Measurements from ENCODE around the gene ATOSA.

ATOSA gene

GRCh38 chr15:52679232-52680040 lies at the start of gene ATOSA:
Gene ATOSA (minus strand): TSS chr15:52679388. CDS start chr15:52678021, 1,367 bp downstream.
- in situ Hi-C loops (cut with MboI; ENCODE audit: low sequenced_read_pairs) = no loop called here

- in situ Hi-C loops (cut with MboI; ENCODE audit: low sequenced_read_pairs) = loop anchor here (25.0 kb wide), 1 partner anchor 392 kb away; no protein-coding TSS in a partner anchor
Measured at GRCh38 chr15:52728899-52729298, 49.7 kb upstream of the ATOSA start.

GRCh38 chr15:52727815-52728214 lies 48.6 kb upstream of the ATOSA start:
- in situ Hi-C loops (cut with MboI; ENCODE audit: low sequenced_read_pairs) = loop anchor here (25.0 kb wide), 1 partner anchor 391 kb away; no protein-coding TSS in a partner anchor

GRCh38 chr15:52726195-52726594 lies 47.0 kb upstream of the ATOSA start:
- in situ Hi-C loops (cut with MboI; ENCODE audit: low sequenced_read_pairs) = loop anchor here (25.0 kb wide), 1 partner anchor 389 kb away; no protein-coding TSS in a partner anchor

GRCh38 chr15:52718551-52718950 lies 39.4 kb upstream of the ATOSA start:
- in situ Hi-C loops (cut with MboI; ENCODE audit: low sequenced_read_pairs) = no loop called here

GRCh38 chr15:52717924-52718323 lies 38.7 kb upstream of the ATOSA start:
- in situ Hi-C loops (cut with MboI; ENCODE audit: low sequenced_read_pairs) = no loop called here

GRCh38 chr15:52717481-52717880 lies 38.3 kb upstream of the ATOSA start:
- in situ Hi-C loops (cut with MboI; ENCODE audit: low sequenced_read_pairs) = no loop called here

- in situ Hi-C loops (cut with MboI; ENCODE audit: low sequenced_read_pairs) = no loop called here
Measured at GRCh38 chr15:52716536-52716935, 37.3 kb upstream of the ATOSA start.

- in situ Hi-C loops (cut with MboI; ENCODE audit: low sequenced_read_pairs) = no loop called here
Measured at GRCh38 chr15:52715411-52715810, 36.2 kb upstream of the ATOSA start.

GRCh38 chr15:52714968-52715367 lies 35.8 kb upstream of the ATOSA start:
- in situ Hi-C loops (cut with MboI; ENCODE audit: low sequenced_read_pairs) = no loop called here

GRCh38 chr15:52710708-52711389 lies 31.7 kb upstream of the ATOSA start:
- in situ Hi-C loops (cut with MboI; ENCODE audit: low sequenced_read_pairs) = no loop called here

- in situ Hi-C loops (cut with MboI; ENCODE audit: low sequenced_read_pairs) = no loop called here
Measured at GRCh38 chr15:52710050-52710707, 31.0 kb upstream of the ATOSA start.

- in situ Hi-C loops (cut with MboI; ENCODE audit: low sequenced_read_pairs) = no loop called here
Measured at GRCh38 chr15:52709187-52709981, 30.2 kb upstream of the ATOSA start.

- in situ Hi-C loops (cut with MboI; ENCODE audit: low sequenced_read_pairs) = no loop called here
Measured at GRCh38 chr15:52706091-52706490, 26.9 kb upstream of the ATOSA start.

- in situ Hi-C loops (cut with MboI; ENCODE audit: low sequenced_read_pairs) = no loop called here
Measured at GRCh38 chr15:52702390-52702789, 23.2 kb upstream of the ATOSA start.

- in situ Hi-C loops (cut with MboI; ENCODE audit: low sequenced_read_pairs) = no loop called here
Measured at GRCh38 chr15:52699457-52699856, 20.3 kb upstream of the ATOSA start.

GRCh38 chr15:52698514-52698913 lies 19.3 kb upstream of the ATOSA start:
- in situ Hi-C loops (cut with MboI; ENCODE audit: low sequenced_read_pairs) = no loop called here

GRCh38 chr15:52697051-52697450 lies 17.9 kb upstream of the ATOSA start:
- in situ Hi-C loops (cut with MboI; ENCODE audit: low sequenced_read_pairs) = no loop called here

- in situ Hi-C loops (cut with MboI; ENCODE audit: low sequenced_read_pairs) = no loop called here
Measured at GRCh38 chr15:52695154-52695553, 16.0 kb upstream of the ATOSA start.

- in situ Hi-C loops (cut with MboI; ENCODE audit: low sequenced_read_pairs) = no loop called here
Measured at GRCh38 chr15:52689562-52689961, 10.4 kb upstream of the ATOSA start.

- in situ Hi-C loops (cut with MboI; ENCODE audit: low sequenced_read_pairs) = no loop called here
Measured at GRCh38 chr15:52683580-52683979, 4.4 kb upstream of the ATOSA start.
